PC-3 (cell line): ENCODE results near the gene RFTN1.

Experiments
- EZH2 ChIP-seq: fragments of 300-600 bp; sonication (generic); IDR thresholded peaks from one replicate; pipeline ENCODE4 v1.6.1; 2017; ENCODE audit warnings: antibody characterized with exemption, mild to moderate bottlenecking, low read length; ENCODE audit not compliant: unreplicated experiment
- EZH2phosphoT487 ChIP-seq: fragments of 300-600 bp; sonication (generic); IDR thresholded peaks from 2 replicates; pipeline ENCODE4 v1.6.1; 2018; ENCODE audit warnings: mild to moderate bottlenecking, antibody characterized with exemption, low read length, borderline replicate concordance
- TF ChIP-seq, protein P1 (sequence below): fragments of 300-600 bp; sonication (generic); conservative IDR thresholded peaks from 2 replicates; pipeline ENCODE4 v1.5.1; 2017; ENCODE audit warnings: antibody characterized with exemption, low read depth, mild to moderate bottlenecking, low read length

DNA sequence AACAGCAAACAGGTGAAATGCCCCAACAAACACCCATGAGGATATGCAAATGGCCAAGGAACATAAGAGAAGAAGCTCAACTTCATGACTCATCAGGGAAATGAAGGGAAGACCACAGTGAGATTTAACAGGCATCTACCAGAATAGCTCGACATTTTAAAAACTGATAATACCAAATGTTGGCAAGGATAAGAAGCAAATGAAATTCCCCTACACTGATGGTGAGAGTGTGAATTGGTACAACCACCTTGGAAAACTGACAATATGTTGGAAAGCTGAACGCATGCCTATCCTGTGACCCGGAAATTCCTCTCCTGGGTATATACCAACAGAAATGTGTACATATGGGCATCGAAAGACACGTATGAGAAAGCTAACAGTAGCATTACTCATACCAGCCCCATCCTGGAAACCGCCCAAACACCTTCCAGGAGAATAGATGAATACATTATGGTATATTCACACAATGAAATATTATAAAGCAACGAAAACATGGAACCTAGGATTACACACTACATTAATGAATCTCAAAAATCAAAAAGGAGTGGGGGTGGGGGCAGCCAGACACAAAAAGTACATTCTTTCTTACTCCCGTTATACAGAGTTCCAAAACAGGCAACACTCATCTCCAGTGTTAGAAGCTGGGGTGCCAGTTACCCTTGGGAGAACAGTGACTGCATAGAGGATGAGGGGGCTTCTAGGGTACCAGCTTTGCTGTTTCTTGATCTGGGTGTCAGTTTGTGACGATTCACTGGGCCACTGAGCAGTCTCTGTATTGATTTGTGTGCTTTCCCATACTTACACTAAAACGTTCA is 16.9 kb downstream of the RFTN1 start:
- TF ChIP-seq, protein P1, sequence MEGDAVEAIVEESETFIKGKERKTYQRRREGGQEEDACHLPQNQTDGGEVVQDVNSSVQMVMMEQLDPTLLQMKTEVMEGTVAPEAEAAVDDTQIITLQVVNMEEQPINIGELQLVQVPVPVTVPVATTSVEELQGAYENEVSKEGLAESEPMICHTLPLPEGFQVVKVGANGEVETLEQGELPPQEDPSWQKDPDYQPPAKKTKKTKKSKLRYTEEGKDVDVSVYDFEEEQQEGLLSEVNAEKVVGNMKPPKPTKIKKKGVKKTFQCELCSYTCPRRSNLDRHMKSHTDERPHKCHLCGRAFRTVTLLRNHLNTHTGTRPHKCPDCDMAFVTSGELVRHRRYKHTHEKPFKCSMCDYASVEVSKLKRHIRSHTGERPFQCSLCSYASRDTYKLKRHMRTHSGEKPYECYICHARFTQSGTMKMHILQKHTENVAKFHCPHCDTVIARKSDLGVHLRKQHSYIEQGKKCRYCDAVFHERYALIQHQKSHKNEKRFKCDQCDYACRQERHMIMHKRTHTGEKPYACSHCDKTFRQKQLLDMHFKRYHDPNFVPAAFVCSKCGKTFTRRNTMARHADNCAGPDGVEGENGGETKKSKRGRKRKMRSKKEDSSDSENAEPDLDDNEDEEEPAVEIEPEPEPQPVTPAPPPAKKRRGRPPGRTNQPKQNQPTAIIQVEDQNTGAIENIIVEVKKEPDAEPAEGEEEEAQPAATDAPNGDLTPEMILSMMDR: no peak
- TF ChIP-seq EZH2 (no peak), EZH2phosphoT487 (no peak)
